NCI-H2107 treated with DMSO at 0.1 percent for 48 hours (cell line): ENCODE data around the gene TRERF1.
"Not testable (repeated sequence)": the region's sequence is repeated elsewhere in the genome, so short reads cannot be mapped to it uniquely, and the experiment has no call there.

Experiments used
- DNase-seq: peaks from one replicate; lab custom pipeline; 2025; ENCODE audit not compliant: unreplicated experiment; lab: John Stamatoyannopoulos, UW

Gene TRERF1

GRCh38 chr6:42450477-42451332 lies 1.0 kb downstream of the TRERF1 start:
- DNase-seq, result no peak

- no peak for DNase-seq
Observed at GRCh38 chr6:42449917-42450476, 1.7 kb downstream of the TRERF1 start.

- no peak for DNase-seq
Observed at GRCh38 chr6:42448927-42449659, 2.6 kb downstream of the TRERF1 start.

GRCh38 chr6:42448391-42448790 lies 3.3 kb downstream of the TRERF1 start:
- DNase-seq, result no peak

- DNase-seq, result no peak
Observed at GRCh38 chr6:42446996-42447395, 4.7 kb downstream of the TRERF1 start.

- no peak for DNase-seq
Observed at GRCh38 chr6:42446370-42446769, 5.4 kb downstream of the TRERF1 start.

- DNase-seq, result not testable (repeated sequence)
Observed at GRCh38 chr6:42445955-42446354, 5.8 kb downstream of the TRERF1 start.

GRCh38 chr6:42443312-42444060 lies 8.2 kb downstream of the TRERF1 start:
- no peak for DNase-seq

- DNase-seq, result no peak
Observed at GRCh38 chr6:42441697-42442081, 10.0 kb downstream of the TRERF1 start.

- no peak for DNase-seq
Observed at GRCh38 chr6:42440778-42441696, 10.7 kb downstream of the TRERF1 start.

GRCh38 chr6:42440027-42440426 lies 11.7 kb downstream of the TRERF1 start:
- DNase-seq, result no peak

- no peak for DNase-seq
Observed at GRCh38 chr6:42436825-42437224, 14.9 kb downstream of the TRERF1 start.

- DNase-seq, result no peak
Observed at GRCh38 chr6:42434237-42434636, 17.5 kb downstream of the TRERF1 start.

GRCh38 chr6:42433409-42433808 lies 18.3 kb downstream of the TRERF1 start:
- DNase-seq, result no peak

- DNase-seq, result no peak
Observed at GRCh38 chr6:42431877-42432276, 19.8 kb downstream of the TRERF1 start.

GRCh38 chr6:42431356-42431755 lies 20.4 kb downstream of the TRERF1 start:
- DNase-seq, result no peak

GRCh38 chr6:42429836-42430235 lies 21.9 kb downstream of the TRERF1 start:
- DNase-seq, result no peak

GRCh38 chr6:42429042-42429585 lies 22.6 kb downstream of the TRERF1 start:
- DNase-seq, result no peak

GRCh38 chr6:42428326-42429041 lies 23.2 kb downstream of the TRERF1 start:
- DNase-seq, result no peak
